ENCODE results near the gene ABCF1.

GRCh38 chr6:30601815-30602641 lies 30.8 kb downstream of the ABCF1 start:
- TF ChIP-seq POLR2AphosphoS5 (IDR thresholded peaks at IDR 0.05; ENCODE audit: control insufficient read depth, insufficient read depth, low read depth, low read length) (peak; percentile 48; the same call in 1 of the 2 replicates), E2F4 (CRISPR knock-in tag; IDR thresholded peaks at IDR 0.05; ENCODE audit: low read depth) (no peak), TCF7L2 (IDR thresholded peaks at IDR 0.05; ENCODE audit: low read depth, low read length) (no peak), TFE3 (CRISPR knock-in tag; IDR thresholded peaks at IDR 0.05) (no peak), EGR1 (conservative IDR thresholded peaks at IDR 0.05) (no peak)

Data from K562 (cell line).